Endothelial cell of umbilical vein (primary cell): ENCODE data around the gene TIGD1. TPM values are rescaled to one million over a fixed set of nuclear protein-coding genes. Genes with fewer than 3 reads are reported as not detected.

Source experiments
- BruUV-seq: library from RNA; stranded (reverse); fragments of 400-500 nt; replicated peaks from 2 replicates; lab custom pipeline; 2021; lab: Mats Ljungman, UMichigan
- CTCF ChIA-PET: fragments of 300-600, 350-600 bp; sonication (Branson Sonifier 250); formaldehyde crosslinking; loops from one replicate; lab custom pipeline; 2021; ENCODE audit warnings: antibody characterized with exemption, inconsistent platforms; lab: Charles Lee
- POLR2A ChIA-PET: fragments of 300-600, 350-600 bp; sonication (Branson Sonifier 250); formaldehyde crosslinking; loops from one replicate; lab custom pipeline; 2021; ENCODE audit warnings: antibody characterized with exemption, inconsistent platforms; lab: Charles Lee
- DNase-seq: peaks from one replicate; pipeline ENCODE4 v3.0.0-alpha.2; 2011; ENCODE audit warnings: low read depth, low spot score
- FAIRE-seq: peaks from 2 replicates; lab custom pipeline; 2011; peaks lifted over from hg19 to GRCh38; lab: Jason Lieb, UNC
- H2AFZ ChIP-seq: 2 replicates; pipeline ENCODE4 v1.6.0; 2012; ENCODE audit warnings: low read depth, low read length, control low read depth, inconsistent platforms
- H3K27ac ChIP-seq: 2 replicates; pipeline ENCODE4 v1.5.1; 2011; ENCODE audit warnings: low read depth, mild to moderate bottlenecking, control low read depth, low read length, moderate library complexity; ENCODE audit not compliant: insufficient read depth
- H3K27me3 ChIP-seq, 2 experiments: 2 replicates each; pipeline versions ENCODE4 v1.6.0 to v1.6.1; 2011; ENCODE audit warnings: low read length in 2 of 2, mixed read lengths in 1 of 2; ENCODE audit not compliant: control insufficient read depth in 2 of 2, insufficient read depth in 2 of 2
- H3K36me3 ChIP-seq, 2 experiments: 2 replicates in 1 of 2; 3 replicates in 1 of 2; pipeline ENCODE4 v1.5.1; 2011; ENCODE audit warnings: low read length in 2 of 2, mild to moderate bottlenecking in 1 of 2, moderate library complexity in 1 of 2; ENCODE audit not compliant: control insufficient read depth in 2 of 2, insufficient read depth in 2 of 2; ENCODE audit errors: extremely low read depth in 1 of 2
- H3K4me1 ChIP-seq: 3 replicates; pipeline ENCODE4 v1.5.1; 2011; ENCODE audit warnings: mild to moderate bottlenecking, low read length; ENCODE audit not compliant: control insufficient read depth, insufficient read depth; ENCODE audit errors: extremely low read depth
- H3K4me2 ChIP-seq: 2 replicates; pipeline ENCODE4 v1.6.1; 2011; ENCODE audit warnings: low read length, control low read depth, mixed read lengths; ENCODE audit not compliant: insufficient read depth
- H3K4me3 ChIP-seq, 3 experiments: fragments of 200-600 bp in 1 of 3; sonication (generic), shearing (Covaris generic) in 1 of 3; replicated peaks in 1 of 3; 2 replicates each; pipeline ENCODE4 v1.5.1; 2011 to 2016; ENCODE audit warnings: control low read depth in 3 of 3, low read length in 3 of 3, mild to moderate bottlenecking in 2 of 3, inconsistent platforms in 1 of 3, low read depth in 1 of 3, moderate library complexity in 1 of 3; ENCODE audit not compliant: insufficient read depth in 1 of 3
- H3K79me2 ChIP-seq: 2 replicates; pipeline ENCODE4 v1.6.0; 2012; ENCODE audit warnings: low read length, inconsistent platforms; ENCODE audit not compliant: control insufficient read depth, insufficient read depth
- H3K9ac ChIP-seq: replicated peaks from 2 replicates; pipeline ENCODE3; 2011; ENCODE audit warnings: low read length, control low read depth; ENCODE audit not compliant: insufficient read depth; ENCODE audit errors: extremely low read depth
- H3K9me1 ChIP-seq: replicated peaks from 3 replicates; pipeline ENCODE4 v1.6.0; 2011; ENCODE audit warnings: mild to moderate bottlenecking, low read length; ENCODE audit not compliant: control insufficient read depth, insufficient read depth; ENCODE audit errors: extremely low read depth
- H3K9me3 ChIP-seq: replicated peaks from 2 replicates; pipeline ENCODE4 v1.5.1; 2012; ENCODE audit warnings: low read length, inconsistent platforms; ENCODE audit not compliant: control insufficient read depth, insufficient read depth
- H4K20me1 ChIP-seq: replicated peaks from 2 replicates; pipeline ENCODE3; 2011; ENCODE audit warnings: mild to moderate bottlenecking, low read length; ENCODE audit not compliant: control insufficient read depth, insufficient read depth; ENCODE audit errors: extremely low read depth
- CTCF ChIP-seq, 2 donors: IDR thresholded peaks; 1 replicate in 1 of 2; 2 replicates in 1 of 2; pipeline ENCODE4 v1.5.1; 2011; ENCODE audit warnings: low read length in 2 of 2, mild to moderate bottlenecking in 2 of 2, moderate library complexity in 2 of 2, control low read depth in 1 of 2, inconsistent platforms in 1 of 2, low read depth in 1 of 2; ENCODE audit not compliant: insufficient read depth in 1 of 2; ENCODE audit errors: extremely low read depth in 1 of 2
- EZH2 ChIP-seq: IDR thresholded peaks from 2 replicates; pipeline ENCODE4 v1.6.1; 2012; ENCODE audit warnings: borderline replicate concordance, low read depth, mild to moderate bottlenecking, moderate library complexity, low read length, inconsistent platforms; ENCODE audit not compliant: severe bottlenecking
- FOS ChIP-seq: IDR thresholded peaks from 2 replicates; pipeline ENCODE4 v1.6.1; 2011; ENCODE audit warnings: mild to moderate bottlenecking, low read length, moderate library complexity, borderline replicate concordance; ENCODE audit not compliant: insufficient read depth
- GATA2 ChIP-seq: IDR thresholded peaks from 2 replicates; pipeline ENCODE4 v1.7.0; 2011; ENCODE audit warnings: low read depth, mild to moderate bottlenecking, moderate library complexity, mixed read lengths, low read length; ENCODE audit not compliant: insufficient read length, insufficient read depth
- JUN ChIP-seq: IDR thresholded peaks from 2 replicates; pipeline ENCODE4 v1.6.1; 2011; ENCODE audit warnings: borderline replicate concordance, low read depth; ENCODE audit not compliant: insufficient read length, insufficient read depth
- MAX ChIP-seq: IDR thresholded peaks from 2 replicates; pipeline ENCODE4 v1.6.1; 2011; ENCODE audit not compliant: insufficient read depth, insufficient read length
- MYC ChIP-seq: IDR thresholded peaks from one replicate; pipeline ENCODE4 v1.6.1; 2011; ENCODE audit warnings: mild to moderate bottlenecking, low read depth, low read length
- POLR2A ChIP-seq: IDR thresholded peaks from 2 replicates; pipeline ENCODE4 v1.6.1; 2012; ENCODE audit warnings: low read depth, mild to moderate bottlenecking, control low read depth, low read length
- POLR2AphosphoS5 ChIP-seq: IDR thresholded peaks from 2 replicates; pipeline ENCODE4 v1.6.1; 2012; ENCODE audit warnings: low read depth, mild to moderate bottlenecking, control low read depth, low read length, moderate library complexity; ENCODE audit not compliant: insufficient read depth
- dilution Hi-C: fragments of 300-500 bp; cut with MboI; formaldehyde crosslinking; loops from one replicate; pipeline ENCODE4 v1.15.0; 2019; ENCODE audit warnings: low sequenced_read_pairs; ENCODE audit not compliant: extremely low pct_ligation_motif_present
- intact Hi-C: fragments of 100-400 bp; cut with micrococcal nuclease; formaldehyde crosslinking; loops from one replicate; pipeline ENCODE4 v1.10.0; 2022
- polyA plus RNA-seq, 4 experiments: library from polyadenylated mRNA; depleted of rRNA in 3 of 4; stranded (reverse) in 3 of 4; unstranded in 1 of 4; fragments of >200 nt; gene quantifications; 2 replicates each; pipeline versions ENCODE4 v1.2.1 to v1.2.3, GENCODE V29; 2011 to 2012; ENCODE audit warnings: missing spikeins in 1 of 4
- total RNA-seq: library from RNA; stranded (reverse); gene quantifications from 2 replicates; pipeline ENCODE4 v1.2.3, GENCODE V29; 2021

Gene TIGD1
- total and polyA plus RNA-seq, 2 donors (not counting 3 experiments of a cell fraction or from before 2014, with no cell fraction given), result 1.6 to 3.3 TPM

- no peaks in the 10 kb centered on the region for H3K9me3 ChIP-seq
- no peak for TF ChIP-seq POLR2AphosphoS5
- no peak for TF ChIP-seq MAX
- no peak for TF ChIP-seq JUN
- TF ChIP-seq CTCF (IDR thresholded peaks at IDR 0.05; ENCODE audit: extremely low read depth in 1 of 2, insufficient read depth in 1 of 2, low read depth in 1 of 2, low read length in 2 of 2), result no peak
- CTCF ChIA-PET, result interaction anchor here (1.1 kb wide), 1 partner anchor 601 kb away, joined by 4 read pairs; no protein-coding TSS in a partner anchor
- no peaks in the 10 kb centered on the region for H3K9me1 ChIP-seq
- peaks cover 32 to 33% of the 10 kb centered on the region in 2 experiments for H3K27me3 ChIP-seq
- intact Hi-C loops (no loop called here), dilution Hi-C loops (no loop called here)
- H3K4me1 ChIP-seq, result no peaks in the 10 kb centered on the region
- H2AFZ ChIP-seq, result no peak overlapping the region
- H3K79me2 ChIP-seq, result no peaks in the 10 kb centered on the region
- no peak overlapping the region for H3K4me3 ChIP-seq
- H3K4me2 ChIP-seq, result no peak overlapping the region
- no peak overlapping the region for H3K9ac ChIP-seq
- DNase-seq (no peak), FAIRE-seq (no peak)
- H3K27ac ChIP-seq, result no peak overlapping the region
- BruUV-seq, result no TSS peak
- no peaks in the 10 kb centered on the region for H4K20me1 ChIP-seq
- POLR2A ChIA-PET, result no interaction called here
- no peaks in the 10 kb centered on the region for H3K36me3 ChIP-seq
Observed at GRCh38 chr2:232501331-232501771, 49.0 kb downstream of the TIGD1 start.

- Histone ChIP-seq H2AFZ (no peak overlapping the region), H3K79me2 (no peaks in the 10 kb centered on the region), H3K36me3 (no peaks in the 10 kb centered on the region), H3K4me3 (no peak overlapping the region), H4K20me1 (no peaks in the 10 kb centered on the region), H3K9me3 (no peaks in the 10 kb centered on the region), H3K4me1 (no peaks in the 10 kb centered on the region), H3K27me3 (peaks cover 9 to 11% of the 10 kb centered on the region in 2 experiments), H3K4me2 (no peak overlapping the region), H3K27ac (no peak overlapping the region), H3K9ac (no peak overlapping the region), H3K9me1 (no peaks in the 10 kb centered on the region)
- TF ChIP-seq POLR2AphosphoS5 (no peak), GATA2 (no peak), CTCF (IDR thresholded peaks at IDR 0.05; ENCODE audit: extremely low read depth in 1 of 2, insufficient read depth in 1 of 2, low read depth in 1 of 2, low read length in 2 of 2) (no peak), MAX (no peak), FOS (no peak), EZH2 (no peak), POLR2A (no peak), MYC (no peak), JUN (no peak)
- FAIRE-seq (no peak), DNase-seq (no peak)
- ChIA-PET POLR2A (no interaction called here), CTCF (no interaction called here)
- intact Hi-C loops, result no loop called here
- dilution Hi-C loops, result no loop called here
- no TSS peak for BruUV-seq
Observed at GRCh38 chr2:232498452-232498851, 51.9 kb downstream of the TIGD1 start.
